Measurements from ENCODE around the gene THOC5. TPM values are rescaled to one million over a fixed set of nuclear protein-coding genes. Genes with fewer than 3 reads are reported as not detected.
A peak's percentile ranks its signal among the peaks of the same experiment; 100 is the strongest.
"Not testable (repeated sequence)": the region's sequence is repeated elsewhere in the genome, so short reads cannot be mapped to it uniquely, and the experiment has no call there.

The THOC5 gene
- total RNA-seq (2014; rRNA removed; shearing (Covaris generic); ENCODE audit: low replicate concordance) = 75.3 and 88.4 TPM in 2 replicates

DNA sequence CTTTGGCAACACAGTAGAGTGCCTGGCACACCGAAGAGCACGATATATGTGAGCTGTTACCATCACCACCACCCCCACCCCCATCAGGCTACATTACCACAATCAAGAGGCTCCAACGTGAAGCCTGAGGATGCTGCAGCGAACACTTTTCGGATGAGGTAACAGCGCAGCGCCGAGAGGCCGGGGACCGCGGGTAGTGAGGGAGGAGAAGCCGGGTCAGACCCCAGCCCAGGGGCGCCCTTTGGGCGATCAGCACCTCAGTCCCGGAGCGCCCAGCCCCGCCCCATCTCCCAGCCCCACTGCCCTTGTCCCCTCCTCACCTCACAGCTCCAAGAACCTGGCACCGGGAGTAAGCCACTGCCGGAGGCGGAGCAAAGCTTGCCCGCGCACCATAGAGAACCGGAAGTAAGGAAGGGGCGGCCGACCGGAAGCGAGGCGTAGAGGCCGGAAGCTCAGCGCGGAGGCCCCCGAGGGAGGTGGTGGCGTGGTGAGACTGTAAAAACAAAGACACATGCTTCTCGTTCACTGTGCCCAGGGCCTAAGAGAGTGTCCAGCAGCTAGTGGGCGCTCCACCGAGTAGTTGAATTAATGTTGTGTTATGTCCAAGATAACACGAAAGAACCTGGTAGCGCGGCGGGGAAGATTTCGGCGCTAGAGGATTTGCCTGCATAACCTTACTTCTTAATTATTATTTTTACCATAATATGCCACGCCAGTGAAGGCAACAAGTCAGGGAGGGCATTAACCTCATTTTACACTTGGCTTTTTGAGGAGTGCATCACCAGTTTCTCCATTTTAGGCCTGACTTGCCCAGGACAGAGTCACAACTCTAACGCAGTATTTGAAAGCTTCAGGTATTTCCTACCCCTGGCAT is at the start of gene THOC5:
Gene THOC5, minus strand, starts transcription at position 407 of the 874 bp plus-strand sequence. CDS start 4,610 bp downstream, outside the sequence.
- peak; percentile 96 for DNase-seq (ENCODE audit: low read depth)
- in situ Hi-C loops (cut with HindIII; ENCODE audit: low pct_unique_long_range_greater_than_20kb, low sequenced_read_pairs) = no loop called here

DNA sequence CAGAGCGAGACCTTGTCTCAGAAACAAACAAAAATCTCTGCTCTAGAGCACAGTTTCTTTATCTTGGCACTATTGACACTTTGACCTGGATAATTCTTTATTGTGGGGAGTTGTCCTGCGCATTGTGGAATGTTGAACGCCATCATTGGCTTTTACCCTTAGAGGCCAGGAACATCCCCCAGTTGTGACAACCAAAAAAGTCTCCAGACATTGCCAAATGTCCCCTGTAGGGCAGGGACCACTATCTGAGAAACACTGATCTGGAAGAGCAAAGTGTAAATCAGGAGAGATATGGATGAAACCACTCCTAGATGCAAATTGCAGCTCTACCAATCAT is 45.1 kb upstream of the THOC5 start:
- in situ Hi-C loops (cut with HindIII; ENCODE audit: low pct_unique_long_range_greater_than_20kb, low sequenced_read_pairs) = no loop called here
- no peak for DNase-seq (ENCODE audit: low read depth)

DNA sequence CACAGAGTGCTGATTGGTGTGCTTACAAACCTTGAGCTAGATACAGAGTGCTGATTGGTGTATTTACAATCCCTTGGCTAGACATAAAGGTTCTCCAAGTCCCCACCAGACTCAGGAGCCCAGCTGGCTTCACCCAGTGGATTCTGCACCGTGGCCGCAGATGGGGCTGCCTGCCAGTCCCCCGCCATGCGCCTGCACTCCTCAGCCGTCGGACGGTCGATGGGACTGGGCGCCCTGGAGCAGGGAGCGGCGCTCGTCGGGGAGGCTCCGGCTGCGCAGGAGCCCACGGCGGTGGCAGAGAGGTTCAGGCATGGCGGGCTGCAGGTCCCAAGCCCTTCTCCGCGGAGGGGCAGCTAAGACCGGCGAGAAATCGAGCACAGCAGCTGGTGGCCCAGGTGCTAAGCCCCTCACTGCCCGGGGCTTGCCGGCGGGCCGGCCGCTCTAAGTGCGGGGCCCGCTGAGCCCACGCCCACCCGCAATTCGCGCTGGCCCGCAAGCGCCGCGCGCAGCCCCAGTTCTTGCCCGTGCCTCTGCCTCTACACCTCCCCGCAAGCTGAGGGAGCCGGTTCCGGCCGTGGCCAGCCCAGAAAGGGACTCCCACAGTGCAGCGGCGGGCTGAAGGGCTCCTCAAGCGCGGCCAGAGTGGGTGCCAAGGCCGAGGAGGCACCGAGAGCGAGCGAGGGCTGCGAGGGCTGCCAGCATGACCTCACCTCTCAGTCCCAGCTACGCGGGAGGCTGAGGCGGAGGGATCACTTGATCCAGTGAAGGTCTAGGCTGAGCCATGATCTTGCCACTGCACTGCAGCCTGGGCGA is 44.5 kb upstream of the THOC5 start:
- DNase-seq (ENCODE audit: low read depth); in situ Hi-C loops (cut with HindIII; ENCODE audit: low pct_unique_long_range_greater_than_20kb, low sequenced_read_pairs): not testable (repeated sequence)

- in situ Hi-C loops (cut with HindIII; ENCODE audit: low pct_unique_long_range_greater_than_20kb, low sequenced_read_pairs) = no loop called here
- DNase-seq (ENCODE audit: low read depth) = no peak
Measured at GRCh38 chr22:29596408-29596807, 42.9 kb upstream of the THOC5 start.

DNA sequence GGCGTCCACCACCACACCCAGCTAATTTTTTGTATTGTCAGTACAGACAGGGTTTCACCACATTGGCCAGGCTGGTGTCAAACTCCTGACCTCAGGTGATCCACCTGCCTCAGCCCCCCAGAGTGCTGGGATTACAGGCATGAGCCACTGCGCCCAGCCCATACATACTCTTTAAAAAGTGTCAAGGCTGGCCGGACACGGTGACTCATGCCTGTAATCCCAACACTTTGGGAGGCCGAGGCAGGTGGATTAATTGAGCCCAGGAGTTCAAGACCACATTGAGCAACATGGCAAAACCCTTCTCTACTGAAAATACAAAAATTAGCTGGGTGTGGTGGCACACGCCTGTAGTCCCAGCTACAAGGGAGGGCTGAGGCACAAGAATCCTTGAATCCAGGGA is 40.9 kb upstream of the THOC5 start:
- in situ Hi-C loops (cut with HindIII; ENCODE audit: low pct_unique_long_range_greater_than_20kb, low sequenced_read_pairs); DNase-seq (ENCODE audit: low read depth): not testable (repeated sequence)

GRCh38 chr22:29593923-29594322 is 40.4 kb upstream of the THOC5 start:
- in situ Hi-C loops (cut with HindIII; ENCODE audit: low pct_unique_long_range_greater_than_20kb, low sequenced_read_pairs) = no loop called here
- DNase-seq (ENCODE audit: low read depth) = no peak

GRCh38 chr22:29587938-29588699 is 34.6 kb upstream of the THOC5 start:
- in situ Hi-C loops (cut with HindIII; ENCODE audit: low pct_unique_long_range_greater_than_20kb, low sequenced_read_pairs) = no loop called here
- DNase-seq (ENCODE audit: low read depth) = peak; percentile 42

GRCh38 chr22:29586193-29586705 is 32.7 kb upstream of the THOC5 start:
- in situ Hi-C loops (cut with HindIII; ENCODE audit: low pct_unique_long_range_greater_than_20kb, low sequenced_read_pairs); DNase-seq (ENCODE audit: low read depth): not testable (repeated sequence)

- in situ Hi-C loops (cut with HindIII; ENCODE audit: low pct_unique_long_range_greater_than_20kb, low sequenced_read_pairs) = no loop called here
- no peak for DNase-seq (ENCODE audit: low read depth)
Measured at GRCh38 chr22:29584975-29585374, 31.4 kb upstream of the THOC5 start.

DNA sequence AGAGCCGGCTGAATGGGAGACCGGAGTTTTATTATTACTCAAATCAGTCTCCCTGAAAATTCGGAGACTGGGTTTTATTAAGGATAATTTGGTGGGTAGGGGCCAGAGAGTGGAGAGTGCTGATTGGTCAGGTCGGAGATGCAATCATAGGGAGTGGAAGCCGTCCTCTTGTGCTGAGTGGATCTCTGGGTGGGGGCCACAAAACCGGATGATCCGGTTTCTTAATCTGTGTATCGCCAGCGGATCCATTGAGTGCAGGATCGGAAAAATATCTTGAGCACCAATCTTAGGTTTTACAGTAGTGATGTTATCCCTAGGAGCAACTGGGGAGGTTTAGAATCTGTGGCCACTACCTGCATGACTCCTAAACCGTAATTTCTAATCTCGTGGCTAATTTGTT is 28.2 kb upstream of the THOC5 start:
- DNase-seq (ENCODE audit: low read depth) = no peak
- in situ Hi-C loops (cut with HindIII; ENCODE audit: low pct_unique_long_range_greater_than_20kb, low sequenced_read_pairs) = no loop called here

DNA sequence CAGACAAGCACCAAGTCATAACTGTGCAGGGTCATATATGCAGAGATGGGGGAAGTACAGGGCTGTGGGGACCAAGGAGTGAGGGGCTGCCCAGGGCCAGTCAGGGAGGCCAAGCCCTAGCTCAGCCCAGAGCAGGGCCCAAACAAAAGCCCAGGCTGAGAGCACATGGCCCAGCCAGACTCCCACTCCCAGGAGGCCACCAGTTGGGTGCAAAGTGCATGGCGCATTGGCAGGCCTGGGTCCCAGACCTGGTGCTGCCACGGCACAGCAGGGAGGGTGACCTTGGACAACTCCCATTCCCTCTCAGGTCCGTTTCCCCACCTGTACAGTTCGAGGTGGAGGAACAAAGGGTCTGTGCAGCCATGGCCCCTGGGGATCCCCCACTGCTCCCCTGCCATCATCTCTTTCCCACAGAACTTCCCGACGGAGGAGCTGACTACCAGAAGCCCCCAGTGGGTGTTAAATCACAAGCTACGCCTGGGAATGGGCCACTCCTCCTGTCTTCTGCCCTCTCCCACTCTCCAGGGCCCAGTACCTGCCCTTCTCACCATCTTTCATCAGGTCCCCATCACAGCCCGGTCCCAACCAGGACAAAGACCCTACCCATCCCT is 26.7 kb upstream of the THOC5 start:
- in situ Hi-C loops (cut with HindIII; ENCODE audit: low pct_unique_long_range_greater_than_20kb, low sequenced_read_pairs) = no loop called here
- DNase-seq (ENCODE audit: low read depth) = peak; percentile 30

GRCh38 chr22:29578462-29579200 is 25.1 kb upstream of the THOC5 start:
- in situ Hi-C loops (cut with HindIII; ENCODE audit: low pct_unique_long_range_greater_than_20kb, low sequenced_read_pairs) = no loop called here

DNA sequence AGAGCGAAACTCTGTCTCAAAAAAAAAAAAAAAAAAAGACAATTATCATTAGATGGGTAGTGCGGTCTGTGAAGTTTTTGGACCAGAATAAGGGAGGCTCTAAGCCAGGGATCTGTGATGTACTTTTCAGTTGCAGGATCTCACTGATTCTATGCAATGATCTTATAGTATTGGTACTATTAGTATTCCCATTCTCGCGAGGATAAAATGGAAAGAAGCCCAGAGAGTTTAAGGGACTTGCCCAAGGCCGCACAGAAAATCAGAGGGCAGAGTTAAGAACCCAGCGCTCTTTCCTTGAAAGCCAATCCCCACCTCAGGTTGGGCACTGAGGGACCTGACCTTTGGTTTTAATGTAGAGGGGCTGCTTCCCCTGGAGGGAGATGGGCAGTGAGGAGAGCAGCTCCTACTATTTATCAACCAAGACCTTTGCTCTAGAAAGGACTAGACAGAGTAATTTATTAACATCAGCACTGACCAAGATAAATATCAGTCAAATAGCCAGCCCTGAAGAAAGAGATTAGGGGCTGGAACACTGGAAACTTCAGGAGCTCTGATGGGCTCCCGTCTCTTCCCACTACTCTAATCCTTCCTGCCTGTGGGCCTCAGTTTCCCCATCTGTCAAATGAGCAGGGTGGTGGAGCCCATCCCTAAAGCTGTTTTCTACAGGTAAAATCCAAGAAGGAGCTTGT is 21.3 kb upstream of the THOC5 start:
- no peak for DNase-seq (ENCODE audit: low read depth)
- in situ Hi-C loops (cut with HindIII; ENCODE audit: low pct_unique_long_range_greater_than_20kb, low sequenced_read_pairs) = no loop called here

More at GRCh38 chr22:29578462-29579200, 25.1 kb upstream of the THOC5 start:
- no peak for DNase-seq (ENCODE audit: low read depth)

DNA sequence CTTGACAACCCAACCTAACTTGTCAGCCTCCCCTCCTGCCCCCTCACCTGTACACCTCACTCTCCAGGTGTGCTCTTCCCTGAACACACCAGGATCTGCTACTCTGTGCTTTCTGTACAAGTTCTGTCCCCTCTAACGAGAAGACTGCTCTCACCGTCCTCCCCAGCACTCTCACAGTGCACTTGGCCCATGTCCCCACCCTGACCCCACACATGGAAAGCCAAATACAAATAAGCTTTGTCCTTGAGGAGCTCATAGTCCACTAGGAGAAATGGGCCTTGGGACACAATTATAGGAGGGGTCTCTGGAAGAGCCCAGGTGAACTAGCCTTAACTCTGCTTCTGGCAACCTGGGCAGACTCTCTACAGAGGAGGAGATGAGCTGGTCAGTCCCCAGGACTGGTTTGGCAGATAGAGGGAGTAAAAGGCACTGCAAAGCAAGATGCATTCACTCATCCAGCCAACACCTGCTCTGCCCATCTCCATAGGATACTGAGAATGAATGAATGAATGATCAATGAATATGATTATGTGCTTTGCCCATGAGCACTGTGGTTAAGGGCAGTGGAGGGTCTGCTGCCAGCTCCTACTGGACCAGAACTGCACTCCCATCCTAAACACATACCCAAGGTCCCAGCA is 17.5 kb upstream of the THOC5 start:
- no peak for DNase-seq (ENCODE audit: low read depth)
- in situ Hi-C loops (cut with HindIII; ENCODE audit: low pct_unique_long_range_greater_than_20kb, low sequenced_read_pairs) = no loop called here

DNA sequence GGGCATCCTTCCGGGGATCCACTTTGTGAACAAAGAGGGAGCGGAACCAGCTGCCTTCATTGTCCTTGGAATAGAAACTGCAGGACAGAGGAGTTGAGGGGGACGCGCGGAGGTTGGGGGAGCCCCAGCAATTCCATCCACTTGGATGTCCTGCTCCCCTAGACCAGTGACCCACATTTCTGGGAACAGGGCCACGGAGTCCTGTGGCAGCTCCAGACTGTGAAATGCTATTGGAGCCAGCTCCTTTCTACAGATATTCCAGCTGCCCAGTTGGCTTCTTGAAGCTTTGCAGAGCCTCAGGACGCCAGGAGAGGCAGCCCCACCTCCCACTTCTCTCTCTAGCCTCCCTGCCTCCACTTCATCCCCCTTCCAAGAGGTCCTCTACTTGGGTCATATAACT is 16.9 kb upstream of the THOC5 start:
- in situ Hi-C loops (cut with HindIII; ENCODE audit: low pct_unique_long_range_greater_than_20kb, low sequenced_read_pairs) = no loop called here
- no peak for DNase-seq (ENCODE audit: low read depth)

GRCh38 chr22:29569011-29569678 is 15.6 kb upstream of the THOC5 start:
- in situ Hi-C loops (cut with HindIII; ENCODE audit: low pct_unique_long_range_greater_than_20kb, low sequenced_read_pairs) = no loop called here
- no peak for DNase-seq (ENCODE audit: low read depth)

Data from Caki2 (cell line).